GM21619 (cell line): ENCODE data around the gene PSMB7.

Experiments
- ATAC-seq: cut with Tn5 transposase; IDR thresholded peaks from one replicate; pipeline ENCODE4 v1.9.1; 2021; ENCODE audit not compliant: unreplicated experiment

PSMB7 gene

GRCh38 chr9:124415102-124415851, at the start of gene PSMB7:
PSMB7 (minus strand) TSS chr9:124415442; CDS start chr9:124415425, 17 bp downstream.
- peak; percentile 94 for ATAC-seq

GRCh38 chr9:124462739-124463138, 47.5 kb upstream of the PSMB7 start:
- ATAC-seq, result no peak

DNA sequence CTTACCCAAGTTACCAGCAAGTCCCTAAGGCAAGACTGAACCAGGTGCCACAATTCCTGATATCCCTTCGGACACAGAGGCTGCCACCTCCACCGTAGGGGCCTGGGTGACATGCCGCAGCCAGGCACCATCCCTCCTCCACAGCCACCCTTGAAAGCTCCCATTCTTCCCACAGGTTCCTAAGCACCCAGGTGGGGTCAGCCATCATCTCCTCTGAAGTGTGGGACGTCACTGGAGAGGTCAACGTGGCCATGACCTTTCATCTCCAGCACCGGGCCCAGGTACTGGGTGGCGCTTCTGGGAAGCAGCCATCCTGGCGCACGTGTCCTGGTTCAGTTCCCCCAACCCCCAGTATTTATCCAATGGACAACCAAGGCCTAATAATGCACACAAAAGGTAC, 43.2 kb upstream of the PSMB7 start:
- no peak for ATAC-seq

GRCh38 chr9:124457887-124458431, 42.7 kb upstream of the PSMB7 start:
- ATAC-seq, result no peak

DNA sequence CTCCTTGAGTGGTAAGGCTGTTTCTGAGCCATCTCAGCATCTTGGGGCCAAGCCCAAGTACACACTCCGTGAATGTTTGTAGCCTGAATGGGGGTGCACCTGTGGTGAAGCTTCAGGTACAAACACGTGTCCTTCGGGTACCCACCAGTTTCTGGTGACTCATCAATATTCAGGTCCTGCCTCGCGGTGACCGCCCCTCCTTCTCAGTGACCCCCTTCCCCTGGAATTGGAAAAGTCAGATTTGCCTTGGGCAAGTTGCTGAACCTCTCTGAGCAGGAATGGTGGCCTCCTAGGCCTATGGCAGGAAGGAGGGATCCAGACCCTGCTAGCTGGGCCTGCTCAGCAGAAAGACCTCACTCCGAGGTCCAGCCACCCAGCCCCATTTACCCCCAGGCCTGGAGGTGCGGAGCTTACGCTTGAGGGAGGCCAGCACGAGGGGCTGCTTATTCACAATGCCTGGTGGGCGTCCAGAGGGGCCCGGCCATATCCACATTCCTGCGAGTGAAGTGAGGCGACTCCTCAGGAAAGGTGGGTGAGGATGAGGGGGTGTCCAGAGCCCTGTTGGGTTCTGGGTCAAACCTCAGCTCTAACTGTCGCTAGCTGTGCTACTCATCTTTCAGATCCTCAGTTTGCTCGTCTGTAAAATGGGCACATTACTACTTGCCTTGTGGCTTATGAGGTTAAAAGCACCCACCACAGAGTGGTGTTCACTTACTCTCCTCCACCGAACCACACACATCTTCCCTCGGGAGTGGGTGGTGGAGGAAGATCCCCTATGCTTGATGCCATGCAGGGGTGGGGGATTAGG, 42.0 kb upstream of the PSMB7 start:
- ATAC-seq, result no peak

DNA sequence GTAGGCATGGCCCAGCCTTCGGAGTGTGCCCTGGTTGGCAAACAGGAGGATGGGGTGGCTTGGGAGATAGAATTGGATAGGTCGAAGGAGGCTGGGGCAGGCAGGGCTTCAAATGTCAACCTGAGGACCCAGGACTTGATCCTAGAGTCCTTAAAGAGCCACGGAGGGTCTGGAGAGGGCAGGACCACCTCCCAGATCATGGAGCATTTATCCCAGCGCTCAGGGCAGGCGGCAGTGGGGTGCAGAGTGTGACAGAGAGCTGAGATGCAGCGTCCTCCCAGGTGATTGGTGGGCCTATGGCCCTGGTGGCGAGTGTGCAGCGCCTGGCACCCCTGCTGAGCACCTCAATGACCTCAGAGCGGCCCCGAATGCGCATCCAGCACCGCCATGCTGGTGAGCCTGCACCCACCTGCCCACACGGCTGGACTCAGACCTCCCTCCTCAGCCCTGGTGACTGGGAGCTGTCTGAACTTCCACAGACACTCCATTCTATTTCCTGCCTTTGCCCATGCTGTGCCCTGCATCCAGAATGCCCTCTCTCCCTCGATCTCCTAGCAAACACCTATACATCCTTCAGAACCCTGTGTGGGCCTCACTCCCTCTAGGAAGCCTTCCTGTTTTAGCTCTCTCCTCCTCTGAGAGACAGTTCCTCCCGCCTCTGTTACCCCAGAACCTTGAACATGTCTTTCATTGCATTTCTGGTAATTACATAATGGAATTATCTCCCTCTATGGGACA, 41.3 kb upstream of the PSMB7 start:
- ATAC-seq, result no peak

DNA sequence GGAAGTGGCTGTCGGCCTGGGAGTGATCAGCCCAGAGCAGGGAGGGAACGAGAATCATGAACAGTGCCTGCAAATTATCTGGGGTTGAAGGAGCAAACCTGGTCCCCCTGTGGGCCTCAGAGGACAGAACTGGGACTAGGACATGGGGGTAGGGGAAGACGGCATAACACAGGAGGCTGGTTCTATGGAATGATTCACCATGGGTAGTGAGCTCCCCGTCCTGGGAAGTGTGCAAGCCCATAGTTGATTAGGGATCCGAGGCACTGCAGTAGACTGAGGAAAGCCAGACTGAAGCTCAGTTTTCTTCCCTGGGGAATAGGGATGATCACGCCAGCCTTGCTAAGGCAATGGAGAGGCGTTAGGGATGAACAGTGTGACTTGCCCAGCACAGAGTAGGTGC, 40.6 kb upstream of the PSMB7 start:
- no peak for ATAC-seq

DNA sequence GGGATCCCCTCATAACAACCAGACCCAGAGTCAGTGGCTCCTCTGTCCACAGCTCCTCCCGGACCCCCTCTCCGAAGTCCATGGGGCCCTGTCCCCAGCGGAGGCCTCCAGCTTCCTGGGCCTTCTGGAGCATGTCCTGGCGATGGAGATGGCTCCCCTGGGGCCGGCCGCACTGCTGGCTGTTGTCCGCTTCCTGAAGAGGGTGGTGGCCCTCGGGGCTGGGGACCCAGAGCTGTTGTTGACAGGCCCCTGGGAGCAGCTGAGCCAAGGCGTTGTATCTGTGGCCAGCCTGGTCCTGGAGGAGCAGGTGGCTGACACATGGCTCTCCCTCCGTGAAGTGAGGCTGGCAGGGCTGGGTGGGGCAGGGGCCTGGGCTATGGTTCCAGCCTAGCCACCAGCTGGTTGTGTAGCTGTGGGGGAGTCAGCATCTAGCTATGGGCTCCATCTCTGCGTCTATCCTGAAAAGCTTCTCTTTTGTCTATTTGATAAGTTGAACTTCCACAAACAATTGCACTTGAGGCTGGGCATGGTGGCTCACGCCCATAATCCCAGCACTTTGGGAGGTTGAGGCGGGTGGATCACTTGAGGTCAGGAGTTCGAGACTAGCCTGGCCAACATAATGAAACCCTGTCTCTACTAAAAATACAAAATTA, 39.7 kb upstream of the PSMB7 start:
- no peak for ATAC-seq

DNA sequence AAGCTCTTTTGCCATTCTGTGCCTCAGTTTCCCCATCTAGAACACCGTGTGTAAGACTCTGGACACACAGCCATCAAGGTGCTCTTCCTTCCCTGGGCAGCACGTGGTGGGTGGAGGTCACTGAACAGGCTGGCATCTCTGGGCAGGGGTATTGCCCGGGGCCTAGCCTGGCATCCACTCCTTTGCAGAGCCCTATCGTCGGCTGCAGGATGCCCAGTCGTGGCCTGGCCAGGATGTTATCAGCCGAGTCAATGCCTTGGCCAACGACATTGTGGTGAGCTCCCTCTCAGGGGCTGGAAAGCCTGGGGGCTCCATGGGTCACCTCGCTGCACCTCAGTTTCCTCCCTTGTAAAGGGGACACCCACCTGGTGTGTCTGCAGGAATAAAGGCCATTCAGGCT, 39.1 kb upstream of the PSMB7 start:
- ATAC-seq, result no peak

DNA sequence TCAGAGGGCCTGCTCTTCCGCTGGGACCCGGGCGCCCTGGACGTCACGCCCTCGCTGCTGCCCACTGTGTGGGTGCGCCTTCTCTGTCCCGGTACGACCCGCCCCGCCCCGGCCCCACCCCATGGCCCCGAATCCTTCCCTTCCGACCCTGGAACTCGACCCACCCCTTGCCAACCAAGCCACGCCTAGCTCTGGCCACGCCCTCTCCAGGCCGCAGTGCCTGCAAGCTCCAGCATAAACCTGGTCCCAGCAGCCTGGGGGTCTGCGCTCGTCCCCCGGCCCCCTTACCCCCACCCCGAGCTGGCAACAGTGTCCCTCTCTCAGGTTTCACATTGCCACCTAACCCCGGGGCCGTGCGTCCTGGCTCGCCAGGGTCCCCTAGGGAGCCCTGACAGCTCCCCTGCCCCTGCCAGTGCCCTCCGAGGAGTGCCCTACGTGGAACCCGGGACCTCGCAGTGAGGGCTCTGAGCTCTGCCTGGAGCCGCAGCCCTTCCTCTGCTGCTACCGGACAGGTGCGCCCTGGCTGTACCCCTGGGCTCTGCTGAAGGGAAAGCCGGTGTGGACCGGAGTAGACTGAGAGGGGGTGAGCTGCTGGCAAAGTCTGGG, 38.4 kb upstream of the PSMB7 start:
- ATAC-seq, result no peak

DNA sequence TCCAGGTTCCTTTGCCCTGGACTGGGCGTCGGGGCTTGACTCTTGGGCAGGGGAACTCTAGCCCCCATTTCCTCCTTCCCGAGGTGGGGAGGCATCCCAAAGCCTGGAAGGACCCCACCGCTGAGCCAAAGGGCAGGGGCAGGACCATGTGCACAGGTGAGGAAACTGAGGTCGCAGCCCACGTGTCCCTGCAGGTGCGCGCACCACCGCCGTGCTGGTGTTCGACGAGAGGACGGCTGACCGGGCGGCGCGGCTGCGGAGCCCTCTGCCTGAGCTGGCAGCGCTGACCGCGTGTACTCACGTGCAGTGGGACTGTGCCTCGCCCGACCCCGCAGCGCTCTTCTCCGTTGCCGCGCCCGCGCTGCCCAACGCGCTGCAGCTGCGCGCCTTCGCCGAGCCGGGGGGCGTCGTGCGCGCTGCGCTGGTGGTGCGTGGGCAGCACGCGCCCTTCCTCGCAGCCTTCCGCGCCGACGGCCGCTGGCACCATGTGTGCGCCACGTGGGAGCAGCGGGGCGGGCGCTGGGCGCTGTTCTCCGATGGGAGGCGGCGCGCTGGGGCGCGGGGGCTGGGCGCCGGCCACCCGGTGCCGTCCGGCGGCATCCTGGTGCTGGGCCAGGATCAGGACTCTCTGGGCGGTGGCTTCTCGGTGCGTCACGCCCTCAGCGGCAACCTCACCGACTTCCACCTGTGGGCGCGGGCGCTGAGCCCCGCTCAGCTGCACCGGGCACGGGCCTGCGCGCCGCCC, 37.8 kb upstream of the PSMB7 start:
- no peak for ATAC-seq

DNA sequence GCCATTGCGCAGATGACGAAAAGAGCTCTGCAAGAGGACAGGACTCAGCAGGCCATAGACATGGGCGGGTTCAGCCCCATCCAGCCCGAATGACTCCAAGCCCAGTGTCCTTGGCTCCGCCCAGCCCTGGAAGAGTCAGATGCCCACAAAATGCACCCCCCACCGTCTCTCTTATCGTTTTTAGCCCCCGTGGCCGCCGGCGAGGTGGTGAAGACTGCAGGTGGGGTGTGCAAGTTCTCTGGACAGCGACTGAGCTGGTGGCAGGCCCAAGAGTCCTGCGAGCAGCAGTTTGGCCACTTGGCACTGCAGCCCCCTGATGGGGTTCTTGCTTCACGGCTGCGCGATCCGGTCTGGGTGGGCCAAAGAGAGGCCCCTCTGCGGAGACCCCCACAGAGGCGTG, 37.1 kb upstream of the PSMB7 start:
- no peak for ATAC-seq

DNA sequence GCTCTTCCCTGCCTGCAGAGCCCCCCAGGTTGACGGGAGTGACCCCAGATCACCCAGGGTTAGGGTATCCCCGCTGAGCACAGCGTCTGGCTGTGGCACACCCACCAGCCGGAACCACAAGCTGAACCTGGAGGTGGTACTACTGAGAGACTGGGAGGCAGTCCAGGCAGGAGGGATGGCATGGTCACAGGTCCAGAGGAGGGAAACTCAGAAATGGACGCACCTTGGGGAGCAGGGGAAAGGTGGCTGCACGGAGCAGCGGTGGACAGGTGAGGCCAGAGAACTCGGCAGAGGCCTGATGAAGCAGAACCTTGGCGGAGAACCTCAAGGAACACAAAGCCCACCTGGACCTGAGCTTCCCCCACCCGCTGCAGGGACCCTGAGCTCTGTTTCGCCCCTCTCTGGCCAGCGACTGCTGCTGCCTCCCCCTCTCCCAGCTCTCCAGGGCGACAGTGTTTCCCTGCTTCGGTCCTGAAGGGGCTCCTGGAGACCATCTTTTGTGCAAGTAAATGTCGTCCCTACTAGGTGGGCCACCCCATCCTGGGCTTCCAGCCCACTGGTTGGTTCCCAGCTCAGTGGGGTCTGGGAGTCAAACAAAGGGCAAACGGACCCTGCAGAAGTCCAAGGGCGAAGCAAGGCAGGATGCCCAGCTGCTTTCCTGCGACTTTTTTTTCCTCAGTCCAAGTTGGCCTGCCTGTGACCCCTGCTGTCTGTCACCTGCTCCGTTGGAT, 35.9 kb upstream of the PSMB7 start:
- ATAC-seq, result no peak

DNA sequence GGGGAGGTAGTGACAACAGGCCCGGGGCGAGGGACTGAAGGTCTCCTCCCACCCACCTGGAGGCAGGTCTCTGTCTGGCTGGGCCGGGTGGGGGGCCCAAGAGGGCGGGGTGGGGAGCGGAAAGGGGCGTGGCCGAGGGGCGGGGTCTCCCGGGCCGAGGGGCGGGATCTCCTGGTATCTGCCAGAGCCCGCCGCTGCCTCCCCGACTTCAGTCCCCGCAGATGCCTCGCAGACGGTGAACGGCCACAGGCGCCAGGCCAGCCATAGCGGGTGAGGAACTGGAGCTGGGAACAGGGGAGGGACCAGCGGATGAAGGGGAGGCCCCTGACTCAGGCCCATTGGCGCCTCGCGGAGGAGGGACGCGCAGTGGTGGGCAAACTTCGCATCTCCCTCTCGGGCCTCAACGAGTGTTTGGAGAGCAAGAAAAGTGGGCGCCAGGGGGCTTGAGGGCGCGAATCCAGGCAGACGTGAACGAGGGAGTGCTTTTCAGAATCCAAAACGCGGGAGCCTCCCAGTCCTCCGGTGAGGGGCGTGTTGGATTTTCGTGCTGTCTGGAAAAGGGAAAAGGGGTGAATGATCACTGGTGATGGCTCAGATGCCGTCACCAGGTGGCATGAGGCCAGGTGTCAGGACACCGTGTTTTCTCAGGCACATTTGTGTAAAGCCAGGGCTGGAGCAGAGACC, 35.1 kb upstream of the PSMB7 start, which contains the start of gene ADGRD2:
Gene ADGRD2 (plus strand): TSS at position 211 of the 684 bp plus-strand sequence. CDS start 1,216 bp downstream, outside the sequence.
- ATAC-seq, result no peak

DNA sequence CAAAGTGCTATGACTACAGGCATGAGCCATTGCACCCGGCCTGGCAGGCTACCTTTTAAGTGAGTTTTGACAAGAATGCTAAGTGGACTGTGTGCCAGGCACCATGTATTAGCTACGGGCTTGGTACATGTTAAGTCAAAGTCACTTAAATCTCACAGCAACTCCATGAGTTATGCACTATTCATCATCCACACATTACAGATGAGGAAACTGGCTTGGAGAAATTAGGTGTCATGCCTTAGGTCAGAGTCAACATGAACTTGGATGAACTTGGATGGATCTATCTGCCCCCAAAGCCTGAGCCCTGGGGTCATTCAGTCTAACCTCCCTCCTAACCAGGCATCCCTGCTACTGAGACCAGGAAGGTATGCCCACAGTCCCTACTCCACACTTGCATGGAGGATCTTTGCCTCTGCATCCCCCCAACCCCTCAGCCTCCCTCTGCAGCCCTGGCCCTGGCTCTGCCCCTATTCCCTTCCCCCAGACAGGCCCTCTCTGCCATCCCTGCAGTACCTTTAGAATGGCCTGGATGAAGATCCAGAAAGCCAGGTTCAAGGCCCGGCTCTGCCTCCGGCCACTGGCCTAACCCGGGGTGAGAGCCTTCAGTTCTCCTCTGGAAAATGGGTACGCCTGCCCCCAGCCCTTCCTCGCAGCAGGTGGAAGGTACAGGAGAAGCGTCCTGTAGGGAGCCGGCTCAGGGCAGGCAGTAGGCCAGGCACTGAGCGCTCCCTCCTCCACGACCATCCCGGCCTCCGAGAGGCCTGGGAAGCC, 34.3 kb upstream of the PSMB7 start:
- ATAC-seq, result no peak

DNA sequence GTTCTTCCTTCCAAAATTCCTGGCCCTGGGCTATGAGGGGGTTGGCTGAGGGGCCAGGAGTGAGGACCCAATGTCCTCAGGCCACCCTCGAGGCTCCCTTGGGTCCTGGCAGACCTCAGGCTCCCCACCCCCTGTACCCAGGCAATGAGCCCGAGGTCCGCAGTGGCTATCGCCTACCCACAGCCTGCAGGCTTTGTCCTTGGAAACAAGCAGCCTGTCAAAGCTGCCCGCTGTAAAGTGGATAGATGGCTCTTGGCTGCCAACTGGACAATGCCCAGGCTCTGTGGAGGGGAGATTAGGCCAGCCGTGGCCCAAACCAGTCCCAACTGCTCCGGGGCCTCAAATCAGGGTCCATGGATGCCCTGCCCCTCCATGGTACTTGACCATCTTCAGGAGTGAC, 32.8 kb upstream of the PSMB7 start:
- no peak for ATAC-seq

DNA sequence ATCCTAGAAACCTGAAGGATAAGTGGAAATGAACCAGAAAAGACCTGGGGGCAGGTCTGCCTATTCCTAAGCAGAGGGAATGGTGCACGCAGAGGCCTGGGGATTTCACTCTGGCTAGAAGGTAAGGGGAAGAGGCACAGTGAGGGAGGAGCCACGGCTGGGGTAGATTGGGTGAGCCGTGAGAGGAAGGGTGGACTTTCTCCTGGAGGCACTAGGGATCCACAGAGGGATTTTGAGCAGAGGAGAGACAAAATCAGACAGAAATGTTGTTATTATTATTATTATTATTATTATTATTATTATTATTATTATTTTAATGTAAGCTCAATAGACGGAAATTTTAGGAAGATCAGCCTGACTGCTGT, 32.0 kb upstream of the PSMB7 start:
- no peak for ATAC-seq

DNA sequence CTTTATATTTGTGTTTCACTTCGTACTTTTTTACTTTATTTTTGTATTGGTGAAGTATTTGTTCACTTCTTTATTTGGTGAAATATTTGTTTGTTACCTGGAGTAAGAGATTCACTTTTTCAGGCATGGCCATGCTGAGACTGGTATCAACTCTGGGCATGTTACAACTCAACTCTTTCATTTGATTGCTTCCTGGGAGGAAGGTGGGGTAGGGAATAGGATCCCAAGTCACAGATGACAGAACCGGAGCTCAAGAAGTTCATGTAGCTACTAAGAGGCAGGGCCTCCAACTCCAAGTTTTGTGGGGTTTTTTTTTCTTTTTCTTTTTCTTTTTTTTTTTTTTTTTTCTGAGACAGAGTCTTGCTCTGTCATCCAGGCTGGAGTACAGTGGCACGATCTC, 28.9 kb upstream of the PSMB7 start:
- no peak for ATAC-seq
